GM10847 (cell line): ENCODE results near the gene TREH.

Source experiments
- POLR2A ChIP-seq: IDR thresholded peaks from 2 replicates; pipeline ENCODE4 v1.6.1; 2011; ENCODE audit not compliant: insufficient read length; ENCODE audit errors: extremely low read depth

TREH gene

GRCh38 chr11:118622376-118623268 lies 56.8 kb downstream of the TREH start:
- no peak for TF ChIP-seq POLR2A

- no peak for TF ChIP-seq POLR2A
Observed at GRCh38 chr11:118621784-118622375, 57.6 kb downstream of the TREH start.

DNA sequence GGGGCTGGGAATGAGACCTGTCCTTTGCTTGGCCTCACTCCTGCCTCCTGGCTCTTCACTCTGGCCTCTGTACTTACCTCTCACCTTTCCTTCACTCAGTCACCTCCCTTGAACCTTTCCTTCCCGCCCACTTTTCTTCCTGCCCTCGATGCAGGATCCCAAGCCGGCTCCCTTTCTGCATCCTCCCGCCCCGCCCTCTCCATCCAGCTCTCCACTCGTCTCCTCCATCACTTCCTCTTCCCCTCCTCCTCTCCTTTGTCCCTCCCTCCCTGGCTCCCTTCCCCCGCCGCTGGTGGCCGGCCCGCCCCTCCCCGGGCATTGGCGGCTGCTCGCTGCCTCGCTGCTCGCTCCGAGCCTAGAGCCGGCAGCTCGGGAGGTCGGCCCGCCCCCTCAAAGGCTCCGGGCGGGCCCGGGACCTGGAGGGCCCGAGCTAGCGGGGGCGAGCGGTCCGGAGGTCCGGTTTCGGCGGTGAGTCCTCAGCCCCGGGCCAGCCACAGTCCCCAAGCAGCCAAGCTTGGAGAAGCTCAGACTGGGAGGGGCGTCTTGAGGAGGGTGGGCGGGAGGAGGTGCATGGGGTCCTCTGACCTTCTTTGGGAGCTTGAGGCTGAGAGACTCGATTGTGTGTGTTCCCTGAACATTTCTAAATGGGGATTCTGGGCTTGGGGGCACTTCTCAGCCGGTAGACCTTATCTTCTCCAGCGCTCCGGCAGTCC lies 58.2 kb downstream of the TREH start:
- no peak for TF ChIP-seq POLR2A

DNA sequence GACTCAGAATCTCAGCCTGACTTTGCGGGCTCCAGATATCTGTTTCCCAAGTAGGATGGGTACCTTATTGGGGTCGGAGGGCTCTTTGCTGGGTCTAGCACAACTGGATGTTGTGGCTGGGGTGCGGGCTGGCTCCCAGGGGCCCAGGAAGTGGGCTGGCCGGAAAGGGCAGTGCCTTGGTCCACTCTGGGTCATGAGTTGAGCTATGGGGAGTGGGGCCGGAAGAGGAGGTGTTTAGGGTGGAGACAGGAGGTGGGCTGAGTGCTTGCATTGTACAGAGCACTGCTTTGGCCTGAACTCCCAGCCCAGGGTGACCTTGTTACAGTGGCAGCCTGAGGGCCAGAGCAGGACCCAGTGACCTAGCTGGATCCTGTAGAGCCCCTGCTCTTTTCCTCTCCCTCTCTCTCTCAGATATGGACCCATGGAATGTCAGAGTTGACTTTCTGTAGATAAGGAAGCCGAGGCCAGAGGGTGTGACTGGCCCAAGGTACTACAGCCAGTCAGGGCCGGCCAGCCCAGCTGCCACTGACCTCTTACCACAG lies 58.9 kb downstream of the TREH start:
- no peak for TF ChIP-seq POLR2A

GRCh38 chr11:118619444-118620197 lies 59.8 kb downstream of the TREH start:
- no peak for TF ChIP-seq POLR2A

GRCh38 chr11:118618991-118619375 lies 60.5 kb downstream of the TREH start:
- TF ChIP-seq POLR2A = no peak

DNA sequence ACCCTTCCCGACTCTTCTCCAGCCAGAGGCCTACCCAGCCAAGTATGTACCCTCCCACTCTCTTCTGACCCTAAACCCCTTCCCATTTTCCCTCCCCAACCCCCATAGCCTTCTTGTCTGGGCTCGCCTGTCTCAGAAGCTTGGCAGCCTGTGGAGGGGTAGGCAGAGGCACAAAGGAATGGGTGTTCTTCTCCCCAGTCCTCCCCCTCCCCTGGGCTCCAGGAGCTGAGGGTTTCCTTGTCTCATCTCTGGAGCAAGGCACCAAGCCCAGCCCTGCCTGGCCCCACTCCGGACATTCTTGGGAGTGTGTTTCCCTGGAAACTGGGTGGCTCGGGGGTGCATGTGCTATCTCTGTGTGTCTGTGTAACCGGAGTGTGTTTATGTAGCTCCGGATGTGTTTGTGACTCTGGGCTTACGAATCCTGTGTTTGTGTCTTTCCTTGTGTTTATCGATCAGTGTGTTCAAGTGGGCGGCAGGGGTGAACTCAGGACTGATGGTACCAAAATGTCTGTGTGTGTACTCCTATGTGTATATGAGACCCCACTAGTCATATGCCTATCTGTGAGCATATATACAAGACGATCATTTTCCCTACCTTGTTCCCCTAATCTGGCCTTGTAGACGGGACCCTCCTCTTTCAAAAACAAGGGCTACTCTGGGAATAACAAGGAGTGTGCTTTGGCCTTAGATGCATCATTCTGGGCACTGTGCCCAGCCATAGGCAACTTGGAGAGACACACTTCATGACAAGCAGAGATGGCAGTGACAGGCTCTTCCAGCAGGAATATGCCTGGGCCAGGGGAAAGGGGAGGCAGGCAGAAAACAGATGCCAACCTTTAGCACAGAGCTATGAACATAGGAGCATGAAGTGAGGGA lies 61.1 kb downstream of the TREH start:
- TF ChIP-seq POLR2A = no peak

DNA sequence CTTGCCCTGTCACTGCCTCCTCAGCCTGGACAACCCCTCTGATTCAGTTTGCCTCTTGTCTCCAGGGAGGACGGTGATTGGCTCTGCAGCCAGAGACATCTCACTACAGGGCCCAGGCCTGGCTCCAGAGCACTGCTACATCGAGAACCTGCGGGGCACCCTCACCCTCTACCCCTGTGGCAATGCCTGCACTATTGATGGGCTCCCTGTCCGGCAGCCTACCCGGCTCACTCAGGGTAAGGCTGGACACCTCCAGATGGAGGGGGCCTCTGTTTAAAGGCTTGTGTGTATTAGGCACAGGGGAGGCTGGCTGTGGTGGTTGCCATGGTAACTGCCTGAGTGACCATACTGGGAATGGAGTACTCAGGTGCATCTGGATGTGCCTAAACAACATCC lies 63.5 kb downstream of the TREH start:
- TF ChIP-seq POLR2A = no peak

GRCh38 chr11:118615282-118615975 lies 64.0 kb downstream of the TREH start:
- no peak for TF ChIP-seq POLR2A

DNA sequence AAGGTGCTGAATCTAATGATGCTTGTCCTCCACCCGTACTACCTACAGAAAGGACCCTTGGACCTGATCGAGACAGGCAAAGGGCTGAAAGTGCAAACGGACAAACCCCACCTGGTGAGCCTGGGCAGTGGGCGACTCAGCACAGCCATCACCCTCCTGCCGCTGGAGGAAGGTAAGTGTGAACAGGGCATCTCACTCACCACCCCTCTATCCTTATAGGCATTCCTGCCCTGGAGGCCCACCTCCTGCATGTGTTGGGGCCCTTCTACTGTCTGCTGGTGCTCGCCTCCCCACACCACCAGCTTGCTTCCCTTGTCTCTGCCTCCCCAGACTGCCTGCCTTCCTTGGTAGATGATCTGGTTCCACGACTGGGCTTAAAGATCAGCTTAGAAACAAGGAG lies 64.9 kb downstream of the TREH start:
- no peak for TF ChIP-seq POLR2A

- TF ChIP-seq POLR2A = no peak
Observed at GRCh38 chr11:118612378-118612777, 67.1 kb downstream of the TREH start.

GRCh38 chr11:118610773-118611432 lies 68.5 kb downstream of the TREH start:
- TF ChIP-seq POLR2A = no peak

- no peak for TF ChIP-seq POLR2A
Observed at GRCh38 chr11:118610225-118610772, 69.2 kb downstream of the TREH start.
